Activated CD8-positive, alpha-beta T cell treated with anti-CD3 and anti-CD28 coated beads for 36 hours (primary cell): Measurements from ENCODE around the gene PRKRA. TPM values are rescaled to one million over a fixed set of nuclear protein-coding genes. Genes with fewer than 3 reads are reported as not detected.

Experiments used
- ATAC-seq: fragments of 200-7000 bp; cut with Tn5 transposase; one replicate; pipeline ENCODE4 v1.10.0; 2021; ENCODE audit warnings: mild to moderate bottlenecking, moderate library complexity
- CTCF ChIA-PET: fragments of 350-600 bp; sonication (Branson Sonifier 250); formaldehyde crosslinking; loops from one replicate; lab custom pipeline; 2021; ENCODE audit warnings: antibody characterized with exemption; lab: Charles Lee
- POLR2A ChIA-PET: fragments of 350-600 bp; sonication (Branson Sonifier 250); formaldehyde crosslinking; loops from one replicate; lab custom pipeline; 2021; ENCODE audit warnings: antibody characterized with exemption; lab: Charles Lee
- DNase-seq: peaks from one replicate; pipeline ENCODE4 v3.0.0-alpha.2; 2020
- H3K27ac Mint-ChIP-seq: one replicate; pipeline ENCODE4 v1.8.0; 2021; ENCODE audit warnings: mild to moderate bottlenecking, mixed read lengths
- H3K27me3 Mint-ChIP-seq: one replicate; pipeline ENCODE4 v1.8.0; 2021; ENCODE audit warnings: mixed read lengths
- H3K36me3 Mint-ChIP-seq: one replicate; pipeline ENCODE4 v1.8.0; 2021; ENCODE audit warnings: low read depth, mixed read lengths
- H3K4me1 Mint-ChIP-seq: one replicate; pipeline ENCODE4 v1.8.0; 2021; ENCODE audit warnings: low read depth, mixed read lengths
- H3K4me3 Mint-ChIP-seq: one replicate; pipeline ENCODE4 v1.8.0; 2021; ENCODE audit warnings: mild to moderate bottlenecking, moderate library complexity, mixed read lengths
- H3K9me3 Mint-ChIP-seq: one replicate; pipeline ENCODE4 v1.8.0; 2021; ENCODE audit warnings: mixed read lengths
- CTCF ChIP-seq: fragments of 200-600 bp; IDR thresholded peaks from one replicate; pipeline ENCODE4 v1.8.0; 2022; ENCODE audit warnings: antibody characterized with exemption, mild to moderate bottlenecking
- intact Hi-C: fragments of 100-400 bp; cut with micrococcal nuclease; formaldehyde crosslinking; loops from one replicate; pipeline ENCODE4 v1.10.0; 2022
- total RNA-seq, 2 experiments: library from RNA; stranded (reverse); gene quantifications; one replicate each; pipeline ENCODE4 v1.2.3, GENCODE V29; 2021

The PRKRA gene
- total RNA-seq, 2 experiments from 2014 or later: 74.8 to 78.0 TPM

GRCh38 chr2:178469219-178469849 lies 18.4 kb upstream of the PRKRA start:
- no peak for DNase-seq
- Mint-ChIP-seq H3K4me1 (peaks cover 2% of the 10 kb centered on the region), H3K9me3 (no peaks in the 10 kb centered on the region), H3K4me3 (no peak overlapping the region), H3K36me3 (peaks cover 3% of the 10 kb centered on the region), H3K27ac (no peak overlapping the region), H3K27me3 (no peaks in the 10 kb centered on the region)
- POLR2A ChIA-PET: no interaction called here
- CTCF ChIA-PET: interaction anchor here (0.9 to 1.1 kb wide), 2 partner anchors 12 to 20 kb away, joined by 3 read pairs; no protein-coding TSS in a partner anchor
- no peak for TF ChIP-seq CTCF
- ATAC-seq: no peak
- intact Hi-C loops: no loop called here

GRCh38 chr2:178457390-178457886 lies 6.5 kb upstream of the PRKRA start:
- CTCF ChIA-PET: interaction anchor here (0.6 to 1.5 kb wide), 5 partner anchors 10 to 277 kb away, joined by 3 to 8 read pairs (median 3); no protein-coding TSS in a partner anchor
- POLR2A ChIA-PET: no interaction called here

GRCh38 chr2:178455947-178456346 lies 5.0 kb upstream of the PRKRA start:
- Mint-ChIP-seq H3K4me1 (peaks cover 2% of the 10 kb centered on the region), H3K27ac (no peak overlapping the region), H3K4me3 (no peak overlapping the region), H3K9me3 (no peaks in the 10 kb centered on the region), H3K36me3 (no peaks in the 10 kb centered on the region), H3K27me3 (peaks cover 1% of the 10 kb centered on the region)
- intact Hi-C loops: no loop called here
- CTCF ChIA-PET: interaction anchor here (0.8 kb wide), 1 partner anchor 15 kb away, joined by 3 read pairs; no protein-coding TSS in a partner anchor
- POLR2A ChIA-PET: no interaction called here
- no peak for DNase-seq
- TF ChIP-seq CTCF: no peak
- ATAC-seq: no peak

More at GRCh38 chr2:178457390-178457886, 6.5 kb upstream of the PRKRA start:
- TF ChIP-seq CTCF: no peak
- no peak for ATAC-seq
- no peaks in the 10 kb centered on the region for H3K36me3 Mint-ChIP-seq
- no peak for DNase-seq
- no peaks in the 10 kb centered on the region for H3K9me3 Mint-ChIP-seq
- intact Hi-C loops: no loop called here
- H3K4me3 Mint-ChIP-seq: no peak overlapping the region
- H3K4me1 Mint-ChIP-seq: peaks cover under 1% of the 10 kb centered on the region
- H3K27ac Mint-ChIP-seq: no peak overlapping the region
- H3K27me3 Mint-ChIP-seq: peaks cover 1% of the 10 kb centered on the region

GRCh38 chr2:178452870-178453269 lies 1.9 kb upstream of the PRKRA start:
- CTCF ChIA-PET: interaction anchor here (1.2 to 1.3 kb wide), 2 partner anchors 27 to 29 kb away, joined by 4 read pairs; partner anchors contain the start of gene PLEKHA3
- peaks cover 1% of the 10 kb centered on the region for H3K27me3 Mint-ChIP-seq

More at GRCh38 chr2:178452870-178453269, 1.9 kb upstream of the PRKRA start:
- TF ChIP-seq CTCF: no peak
- Mint-ChIP-seq H3K4me3 (no peak overlapping the region), H3K4me1 (peaks cover 22% of the 10 kb centered on the region), H3K27ac (no peak overlapping the region), H3K9me3 (no peaks in the 10 kb centered on the region), H3K36me3 (peaks cover 18% of the 10 kb centered on the region)
- DNase-seq (no peak), ATAC-seq (no peak)
- POLR2A ChIA-PET: no interaction called here
- intact Hi-C loops: no loop called here
